Smooth muscle cell (in vitro differentiated cells): ENCODE results near the gene GAREM2. TPM values are rescaled to one million over a fixed set of nuclear protein-coding genes. Genes with fewer than 3 reads are reported as not detected.

Experiments used
- DNase-seq: peaks from one replicate; lab custom pipeline; 2025; ENCODE audit not compliant: unreplicated experiment; lab: John Stamatoyannopoulos, UW
- H2AFZ ChIP-seq: fragments of 200-600 bp; sonication (generic); 2 replicates; pipeline ENCODE4 v1.6.0; 2016; ENCODE audit warnings: antibody characterized with exemption, low read depth, mild to moderate bottlenecking
- H3F3A ChIP-seq: fragments of 200-600 bp; sonication (generic); 2 replicates; pipeline ENCODE4 v1.6.0; 2017; ENCODE audit warnings: antibody characterized with exemption, low read depth
- H3K27ac ChIP-seq: fragments of 200-600 bp; sonication (generic); 2 replicates; pipeline ENCODE4 v1.5.1; 2016; ENCODE audit warnings: low read depth, mild to moderate bottlenecking
- H3K27me3 ChIP-seq: fragments of 200-600 bp; sonication (generic); 2 replicates; pipeline ENCODE4 v1.6.1; 2016; ENCODE audit warnings: low read depth, mild to moderate bottlenecking
- H3K36me3 ChIP-seq: fragments of 200-600 bp; sonication (generic); 2 replicates; pipeline ENCODE4 v1.5.1; 2016; ENCODE audit warnings: low read depth
- H3K4me1 ChIP-seq: fragments of 200-600 bp; sonication (generic); 2 replicates; pipeline ENCODE4 v1.5.1; 2016; ENCODE audit warnings: low read depth
- H3K4me2 ChIP-seq: fragments of 200-600 bp; sonication (generic); 2 replicates; pipeline ENCODE4 v1.6.0; 2016; ENCODE audit warnings: mild to moderate bottlenecking
- H3K4me3 ChIP-seq: fragments of 200-600 bp; sonication (generic); 2 replicates; pipeline ENCODE4 v1.5.1; 2016; ENCODE audit warnings: mild to moderate bottlenecking
- H3K79me2 ChIP-seq: fragments of 200-600 bp; sonication (generic); 2 replicates; pipeline ENCODE4 v1.6.0; 2016; ENCODE audit warnings: low read depth, mild to moderate bottlenecking
- H3K9ac ChIP-seq: fragments of 200-600 bp; sonication (generic); 2 replicates; pipeline ENCODE4 v1.6.0; 2016; ENCODE audit warnings: low read depth
- H3K9me3 ChIP-seq: fragments of 200-600 bp; sonication (generic); replicated peaks from 2 replicates; pipeline ENCODE4 v1.5.1; 2016; ENCODE audit warnings: low read depth
- H4K20me1 ChIP-seq: fragments of 200-600 bp; sonication (generic); 2 replicates; pipeline ENCODE4 v1.6.0; 2016; ENCODE audit warnings: low read depth
- CTCF ChIP-seq: fragments of 200-600 bp; sonication (generic); IDR thresholded peaks from 2 replicates; pipeline ENCODE4 v1.5.1; 2017; ENCODE audit warnings: borderline replicate concordance, mild to moderate bottlenecking, antibody characterized with exemption; ENCODE audit not compliant: insufficient read depth, poor library complexity, severe bottlenecking
- WGBS: methylation state at CpG from one replicate; pipeline ENCODE4 v1.1.7; 2016; ENCODE audit warnings: low lambda C conversion rate; 5-methylcytosine and 5-hydroxymethylcytosine counted together
- polyA plus RNA-seq: library from polyadenylated mRNA; unstranded; fragments of >200 nt; fragmentation: Nextera tagmentation; extraction: Ambion mirVana; gene quantifications from 2 replicates; pipeline ENCODE4 v1.2.1, GENCODE V29; 2016
- total RNA-seq: library from RNA; depleted of rRNA; stranded (reverse); fragments of >200 nt; gene quantifications from 2 replicates; pipeline ENCODE4 v1.2.3, GENCODE V29; 2014

Gene GAREM2
- total and polyA plus RNA-seq, 2 experiments from 2014 or later: 2.9 to 16.2 TPM

GRCh38 chr2:26169681-26170414 lies 3.0 kb upstream of the GAREM2 start:
- Histone ChIP-seq H3K9ac (no peak overlapping the region), H3K79me2 (no peaks in the 10 kb centered on the region), H3K9me3 (no peaks in the 10 kb centered on the region), H4K20me1 (no peaks in the 10 kb centered on the region), H3F3A (no peaks in the 10 kb centered on the region), H2AFZ (no peak overlapping the region), H3K4me3 (no peak overlapping the region), H3K4me2 (no peak overlapping the region), H3K36me3 (no peaks in the 10 kb centered on the region), H3K27ac (no peak overlapping the region), H3K4me1 (no peaks in the 10 kb centered on the region), H3K27me3 (peaks cover 28% of the 10 kb centered on the region)
- 86% methylated on average over 14 of the region's 14 CpGs for WGBS
- TF ChIP-seq CTCF: no peak
- DNase-seq: no peak

GRCh38 chr2:26170795-26171194 lies 2.1 kb upstream of the GAREM2 start:
- Histone ChIP-seq H3K9me3 (no peaks in the 10 kb centered on the region), H3K27me3 (peaks cover 28% of the 10 kb centered on the region), H2AFZ (no peak overlapping the region), H4K20me1 (no peaks in the 10 kb centered on the region), H3K9ac (no peak overlapping the region), H3K36me3 (no peaks in the 10 kb centered on the region), H3K79me2 (no peaks in the 10 kb centered on the region), H3F3A (no peaks in the 10 kb centered on the region), H3K4me2 (no peak overlapping the region), H3K27ac (no peak overlapping the region), H3K4me3 (no peak overlapping the region), H3K4me1 (no peaks in the 10 kb centered on the region)
- WGBS: 94% methylated on average over 9 of the region's 9 CpGs
- TF ChIP-seq CTCF: no peak
- no peak for DNase-seq

- 55% methylated on average over 19 of the region's 56 CpGs for WGBS
- H3K27me3 ChIP-seq: peaks cover 28% of the 10 kb centered on the region
- H4K20me1 ChIP-seq: no peaks in the 10 kb centered on the region
- no peak for DNase-seq
- no peak overlapping the region for H3K27ac ChIP-seq
- H3K36me3 ChIP-seq: no peaks in the 10 kb centered on the region
- peak overlapping the region; percentile 78 for H3K4me2 ChIP-seq
- no peaks in the 10 kb centered on the region for H3K9me3 ChIP-seq
- H3K4me1 ChIP-seq: no peaks in the 10 kb centered on the region
- H3K79me2 ChIP-seq: no peaks in the 10 kb centered on the region
- TF ChIP-seq CTCF: no peak
- no peaks in the 10 kb centered on the region for H3F3A ChIP-seq
- H3K4me3 ChIP-seq: peak overlapping the region; percentile 44
- no peak overlapping the region for H3K9ac ChIP-seq
- no peak overlapping the region for H2AFZ ChIP-seq
These were observed 558 bp upstream of the GAREM2 start for GRCh38 chr2:26172189-26172870.
